Transverse colon (tissue), 4 donors: Measurements from ENCODE around the gene FAXDC2.

Source experiments
- CTCF ChIP-seq, 5 experiments: fragments of 200-600 bp in 3 of 5; fragments of 450-650 bp in 2 of 5; sonication (generic) in 3 of 5; IDR thresholded peaks; 1 replicate in 2 of 5; 2 replicates in 3 of 5; pipeline ENCODE4 v1.5.1; 2016 to 2017; ENCODE audit warnings: antibody characterized with exemption in 5 of 5, inconsistent platforms in 3 of 5, mild to moderate bottlenecking in 2 of 5, moderate library complexity in 1 of 5
- EP300 ChIP-seq: sonication (generic); formaldehyde crosslinking; IDR thresholded peaks from one replicate; pipeline ENCODE4 v1.6.1; 2017; ENCODE audit warnings: antibody characterized with exemption, low read depth
- POLR2A ChIP-seq: fragments of 450-650 bp; IDR thresholded peaks from one replicate; pipeline ENCODE4 v1.6.1; 2016; ENCODE audit warnings: antibody characterized with exemption, mild to moderate bottlenecking, moderate library complexity
- POLR2AphosphoS5 ChIP-seq, 3 donors: sonication (generic); formaldehyde crosslinking; IDR thresholded peaks; one replicate each; pipeline ENCODE4 v1.6.1; 2016; ENCODE audit warnings: antibody characterized with exemption in 3 of 3

- no peak for TF ChIP-seq CTCF (IDR thresholded peaks at IDR 0.05)
- TF ChIP-seq POLR2A = no peak
- no peak for TF ChIP-seq POLR2AphosphoS5 (IDR thresholded peaks at IDR 0.05)
- no peak for TF ChIP-seq EP300
Measured at GRCh38 chr5:154801083-154801482, 49.3 kb downstream of the FAXDC2 start.
